Measurements from ENCODE around the gene ZDHHC14.

Gene ZDHHC14

DNA sequence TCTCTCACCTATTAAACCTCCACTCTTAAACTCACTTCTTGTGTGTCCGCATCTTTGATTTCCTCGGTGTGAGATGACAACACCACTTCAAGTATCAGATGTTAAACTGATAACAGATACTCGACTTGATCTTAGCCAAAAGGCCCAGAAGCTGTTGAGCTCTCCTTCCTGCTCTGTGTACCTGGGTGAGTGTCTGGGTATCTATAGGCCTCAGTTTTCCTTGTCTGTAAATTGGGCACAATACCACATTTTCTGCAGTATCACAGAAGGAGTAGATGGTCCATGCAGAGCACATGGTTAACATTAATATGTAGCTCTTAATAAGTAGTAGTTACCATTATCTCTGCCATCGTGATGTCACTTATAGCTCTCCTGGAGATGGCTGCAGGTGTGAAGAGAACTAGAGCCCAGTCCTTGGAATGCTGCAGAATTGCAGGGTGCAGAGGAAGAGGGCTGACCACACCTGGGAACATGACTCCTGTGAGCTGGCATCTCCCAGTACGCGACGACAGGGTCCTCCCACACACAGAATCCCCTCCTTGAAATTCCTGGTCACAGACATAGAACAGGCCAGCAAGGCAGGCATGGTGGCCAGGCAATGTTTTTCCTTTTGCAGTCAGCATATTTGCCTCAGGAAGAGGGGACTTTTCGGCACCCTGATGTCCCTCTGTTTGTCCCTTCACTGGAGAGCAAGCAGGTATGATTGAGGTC, 331.8 kb downstream of the ZDHHC14 start:
- TF ChIP-seq, protein P1, sequence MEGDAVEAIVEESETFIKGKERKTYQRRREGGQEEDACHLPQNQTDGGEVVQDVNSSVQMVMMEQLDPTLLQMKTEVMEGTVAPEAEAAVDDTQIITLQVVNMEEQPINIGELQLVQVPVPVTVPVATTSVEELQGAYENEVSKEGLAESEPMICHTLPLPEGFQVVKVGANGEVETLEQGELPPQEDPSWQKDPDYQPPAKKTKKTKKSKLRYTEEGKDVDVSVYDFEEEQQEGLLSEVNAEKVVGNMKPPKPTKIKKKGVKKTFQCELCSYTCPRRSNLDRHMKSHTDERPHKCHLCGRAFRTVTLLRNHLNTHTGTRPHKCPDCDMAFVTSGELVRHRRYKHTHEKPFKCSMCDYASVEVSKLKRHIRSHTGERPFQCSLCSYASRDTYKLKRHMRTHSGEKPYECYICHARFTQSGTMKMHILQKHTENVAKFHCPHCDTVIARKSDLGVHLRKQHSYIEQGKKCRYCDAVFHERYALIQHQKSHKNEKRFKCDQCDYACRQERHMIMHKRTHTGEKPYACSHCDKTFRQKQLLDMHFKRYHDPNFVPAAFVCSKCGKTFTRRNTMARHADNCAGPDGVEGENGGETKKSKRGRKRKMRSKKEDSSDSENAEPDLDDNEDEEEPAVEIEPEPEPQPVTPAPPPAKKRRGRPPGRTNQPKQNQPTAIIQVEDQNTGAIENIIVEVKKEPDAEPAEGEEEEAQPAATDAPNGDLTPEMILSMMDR (IDR thresholded peaks at IDR 0.05; ENCODE audit: control insufficient read depth, extremely low read depth, insufficient read depth): no peak
- no peak for DNase-seq (ENCODE audit: low read depth)
- no peak overlapping the region for H3K4me3 ChIP-seq (ENCODE audit: low read depth, low read length)

DNA sequence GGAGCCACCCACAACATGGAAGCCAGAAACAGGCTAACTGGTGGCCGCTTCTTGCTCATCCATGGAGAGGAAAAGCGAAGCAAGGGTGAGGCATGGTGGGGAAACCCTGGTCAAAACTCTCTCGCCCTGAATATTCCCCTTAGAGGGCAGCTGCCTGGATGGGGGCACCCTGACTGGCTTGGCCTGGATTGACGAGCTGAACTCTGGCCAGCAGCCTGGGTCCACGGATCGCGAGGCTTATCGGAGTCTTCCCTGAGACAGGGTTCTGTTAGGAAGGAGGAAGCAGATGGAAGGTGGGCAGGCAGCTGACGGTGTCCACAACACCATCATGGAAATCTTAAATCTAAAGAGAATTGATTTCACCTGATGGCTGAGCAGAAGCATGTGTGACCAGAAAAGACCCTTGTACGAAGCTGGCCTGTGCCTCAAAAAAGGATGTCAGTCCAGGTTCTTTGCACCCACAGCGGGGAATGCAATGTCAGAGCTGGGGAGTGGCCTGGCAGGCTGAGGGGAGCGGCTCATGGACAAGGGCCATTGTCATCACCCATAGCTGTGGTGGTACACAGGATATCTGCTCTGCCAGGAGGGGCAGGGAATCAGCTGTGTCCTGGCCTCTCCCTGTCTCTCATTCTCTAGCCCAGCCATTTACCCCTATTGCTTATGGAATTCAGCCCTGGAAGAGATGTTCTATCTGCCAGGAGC, 332.6 kb downstream of the ZDHHC14 start:
- DNase-seq (ENCODE audit: low read depth): no peak
- TF ChIP-seq, protein P1 (IDR thresholded peaks at IDR 0.05; ENCODE audit: control insufficient read depth, extremely low read depth, insufficient read depth): no peak
- no peak overlapping the region for H3K4me3 ChIP-seq (ENCODE audit: low read depth, low read length)

- H3K4me3 ChIP-seq (ENCODE audit: low read depth, low read length): no peak overlapping the region
- DNase-seq (ENCODE audit: low read depth): no peak
- TF ChIP-seq, protein P1 (IDR thresholded peaks at IDR 0.05; ENCODE audit: control insufficient read depth, extremely low read depth, insufficient read depth): no peak
These were observed 333.1 kb downstream of the ZDHHC14 start for GRCh38 chr6:157714153-157714490.

DNA sequence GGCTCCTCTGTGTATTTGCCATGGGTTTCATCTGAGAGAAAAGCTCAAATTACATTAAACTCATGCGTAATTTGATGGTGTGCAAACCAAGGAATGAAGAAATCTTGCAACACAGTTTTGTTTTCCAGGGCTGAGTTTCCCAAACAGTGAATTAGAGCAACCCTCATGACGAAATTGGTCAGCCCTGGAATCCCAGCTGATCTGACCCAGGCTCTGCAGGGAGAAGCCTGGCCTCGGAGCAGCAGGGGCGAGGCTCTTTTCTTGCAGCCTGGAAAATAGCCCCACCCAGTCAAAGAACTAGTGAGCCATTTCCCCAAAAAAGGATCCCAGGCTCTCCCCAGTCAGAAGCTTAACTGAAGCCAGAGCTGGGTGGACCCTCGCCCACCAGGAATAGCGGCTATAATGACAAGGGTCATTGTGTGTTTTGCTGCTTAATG, 334.8 kb downstream of the ZDHHC14 start:
- no peak for DNase-seq (ENCODE audit: low read depth)
- no peak overlapping the region for H3K4me3 ChIP-seq (ENCODE audit: low read depth, low read length)
- TF ChIP-seq, protein P1 (IDR thresholded peaks at IDR 0.05; ENCODE audit: control insufficient read depth, extremely low read depth, insufficient read depth): no peak

DNA sequence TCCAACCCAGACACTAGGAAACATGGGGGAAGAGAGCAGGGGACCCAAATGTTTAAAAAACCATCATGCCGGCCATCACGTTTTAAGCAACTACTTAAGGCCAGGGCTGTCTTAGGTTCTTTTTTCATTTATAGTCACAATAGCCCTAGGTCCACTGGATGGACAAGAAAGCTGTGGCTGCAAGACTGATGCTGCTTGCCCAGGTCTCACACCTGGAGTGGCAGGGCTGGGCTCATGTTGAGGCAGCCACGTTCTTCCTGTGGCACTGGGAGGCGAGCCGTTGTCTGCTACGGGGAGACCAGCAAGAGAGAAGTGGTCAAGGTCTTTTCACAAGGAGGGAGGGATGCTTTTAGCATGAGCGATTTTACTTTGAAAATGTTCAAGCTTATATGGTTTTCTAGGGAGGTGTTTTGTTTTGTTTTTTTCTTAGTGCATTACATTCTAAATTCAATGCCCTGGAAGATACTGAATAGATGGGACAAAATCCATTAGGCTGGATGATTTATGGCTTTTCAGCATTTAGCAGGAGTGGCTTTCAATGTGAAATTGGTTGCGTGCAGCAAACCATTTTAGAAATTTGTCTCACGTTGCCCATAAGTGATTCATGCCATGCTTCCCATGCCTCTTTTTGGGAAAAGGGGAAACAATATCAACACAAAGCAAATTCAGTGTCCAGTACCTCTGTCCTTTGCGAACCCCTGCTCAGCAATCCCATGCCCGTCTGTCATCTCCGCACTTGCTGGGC, 335.4 kb downstream of the ZDHHC14 start:
- DNase-seq (ENCODE audit: low read depth): no peak
- no peak overlapping the region for H3K4me3 ChIP-seq (ENCODE audit: low read depth, low read length)
- TF ChIP-seq, protein P1 (IDR thresholded peaks at IDR 0.05; ENCODE audit: control insufficient read depth, extremely low read depth, insufficient read depth): no peak

DNA sequence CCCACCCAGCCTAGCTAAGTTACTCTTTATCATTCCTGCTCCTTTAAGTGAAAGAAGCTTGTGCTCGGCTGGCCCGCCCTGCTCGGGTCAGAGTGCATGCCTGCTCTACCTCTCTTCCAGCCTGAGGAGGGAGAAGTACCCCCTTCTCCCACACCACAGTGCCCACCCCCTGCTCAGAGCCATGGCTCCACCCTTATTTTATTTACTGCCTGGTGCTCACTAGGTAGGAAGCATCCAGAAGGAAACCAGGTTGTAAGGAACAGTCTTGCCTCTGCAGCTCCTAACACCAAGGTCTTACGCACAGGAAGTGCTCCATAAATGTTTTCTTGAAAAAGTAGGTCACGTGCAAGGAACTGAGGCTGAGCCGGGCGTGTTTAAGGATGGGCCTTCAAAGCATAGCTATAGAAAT, 336.4 kb downstream of the ZDHHC14 start:
- no peak overlapping the region for H3K4me3 ChIP-seq (ENCODE audit: low read depth, low read length)
- TF ChIP-seq, protein P1 (IDR thresholded peaks at IDR 0.05; ENCODE audit: control insufficient read depth, extremely low read depth, insufficient read depth): no peak
- DNase-seq (ENCODE audit: low read depth): no peak
